WTC11 (cell line): ENCODE results near the gene MSI2. TPM values are rescaled to one million over a fixed set of nuclear protein-coding genes. Genes with fewer than 3 reads are reported as not detected.

ENCODE experiments used
- FOXK1 ChIP-seq: sonication (generic); formaldehyde crosslinking; IDR thresholded peaks from 2 replicates; pipeline ENCODE4 v1.8.0; 2022; ENCODE audit warnings: mild to moderate bottlenecking, moderate library complexity, missing genetic modification reagents
- NR1H2 ChIP-seq: sonication (generic); formaldehyde crosslinking; IDR thresholded peaks from 2 replicates; pipeline ENCODE4 v1.9.0; 2021; ENCODE audit warnings: mild to moderate bottlenecking, moderate library complexity, missing genetic modification reagents
- TCF7 ChIP-seq: sonication (generic); formaldehyde crosslinking; IDR thresholded peaks from 2 replicates; pipeline ENCODE4 v1.8.0; 2022; ENCODE audit warnings: mild to moderate bottlenecking, low read depth, missing genetic modification reagents, moderate library complexity
- ZNF263 ChIP-seq: sonication (generic); formaldehyde crosslinking; IDR thresholded peaks from 2 replicates; pipeline ENCODE4 v1.8.1; 2022; ENCODE audit warnings: low read depth, mild to moderate bottlenecking, moderate library complexity, missing genetic modification reagents
- ZNF671 ChIP-seq: fragments of 250-450 bp; sonication (Bioruptor Pico); IDR thresholded peaks from 2 replicates; pipeline ENCODE4 v1.8.0; 2021; ENCODE audit warnings: mild to moderate bottlenecking
- total RNA-seq: library from RNA; stranded (reverse); gene quantifications from 3 replicates; pipeline ENCODE4 v1.2.3, GENCODE V29; 2021
- TF ChIP-seq, protein P1 (sequence below): fragments of 250-450 bp; sonication (Bioruptor Pico); IDR thresholded peaks from 2 replicates; pipeline ENCODE4 v1.9.0; 2021; ENCODE audit warnings: mild to moderate bottlenecking
- TF ChIP-seq, protein P2 (sequence below): fragments of 200-600 bp; IDR thresholded peaks from 2 replicates; pipeline ENCODE4 v1.8.0; 2022; ENCODE audit warnings: antibody characterized with exemption
- TF ChIP-seq, protein P3 (sequence below): sonication (generic); formaldehyde crosslinking; conservative IDR thresholded peaks from 2 replicates; pipeline ENCODE4 v1.8.1; 2022; ENCODE audit warnings: mild to moderate bottlenecking, missing genetic modification reagents
- TF ChIP-seq, protein P4 (sequence below): fragments of 250-450 bp; sonication (Bioruptor Pico); IDR thresholded peaks from 2 replicates; pipeline ENCODE4 v1.9.0; 2021; ENCODE audit warnings: mild to moderate bottlenecking, borderline replicate concordance
- TF ChIP-seq, protein P5 (sequence below): sonication (generic); formaldehyde crosslinking; IDR thresholded peaks from 2 replicates; pipeline ENCODE4 v1.8.0; 2022; ENCODE audit warnings: missing genetic modification reagents
- TF ChIP-seq, protein P6 (sequence below): sonication (generic); formaldehyde crosslinking; IDR thresholded peaks from 2 replicates; pipeline ENCODE4 v1.8.1; 2022; ENCODE audit warnings: low read depth, mild to moderate bottlenecking, moderate library complexity, missing genetic modification reagents, borderline replicate concordance
- TF ChIP-seq, protein P7 (sequence below): sonication (generic); formaldehyde crosslinking; IDR thresholded peaks from 2 replicates; pipeline ENCODE4 v1.8.1; 2023; ENCODE audit warnings: mild to moderate bottlenecking, missing genetic modification reagents, moderate library complexity

MSI2 gene
- total RNA-seq, 1 experiment from 2014 or later = 82.1 TPM

DNA sequence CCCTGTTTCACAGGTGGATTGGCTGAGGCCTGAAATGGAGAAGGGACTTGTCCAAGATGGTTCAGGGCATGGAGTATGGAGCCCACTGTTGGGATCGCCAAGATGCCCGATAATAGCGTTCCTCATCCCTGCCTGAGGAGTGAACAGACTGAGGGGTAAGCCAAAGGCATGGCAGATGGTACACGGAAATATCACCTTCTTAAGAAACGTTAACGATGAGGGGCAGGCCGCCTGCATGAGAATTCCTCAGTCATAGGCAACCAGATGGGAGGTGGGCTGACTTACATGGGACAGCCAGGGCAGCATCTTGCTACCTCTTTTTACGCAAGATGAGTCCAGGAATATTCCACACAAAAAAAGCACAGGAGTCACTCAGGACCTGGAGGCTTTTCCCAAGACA lies 300.7 kb downstream of the MSI2 start (continued):
- TF ChIP-seq, protein P1, sequence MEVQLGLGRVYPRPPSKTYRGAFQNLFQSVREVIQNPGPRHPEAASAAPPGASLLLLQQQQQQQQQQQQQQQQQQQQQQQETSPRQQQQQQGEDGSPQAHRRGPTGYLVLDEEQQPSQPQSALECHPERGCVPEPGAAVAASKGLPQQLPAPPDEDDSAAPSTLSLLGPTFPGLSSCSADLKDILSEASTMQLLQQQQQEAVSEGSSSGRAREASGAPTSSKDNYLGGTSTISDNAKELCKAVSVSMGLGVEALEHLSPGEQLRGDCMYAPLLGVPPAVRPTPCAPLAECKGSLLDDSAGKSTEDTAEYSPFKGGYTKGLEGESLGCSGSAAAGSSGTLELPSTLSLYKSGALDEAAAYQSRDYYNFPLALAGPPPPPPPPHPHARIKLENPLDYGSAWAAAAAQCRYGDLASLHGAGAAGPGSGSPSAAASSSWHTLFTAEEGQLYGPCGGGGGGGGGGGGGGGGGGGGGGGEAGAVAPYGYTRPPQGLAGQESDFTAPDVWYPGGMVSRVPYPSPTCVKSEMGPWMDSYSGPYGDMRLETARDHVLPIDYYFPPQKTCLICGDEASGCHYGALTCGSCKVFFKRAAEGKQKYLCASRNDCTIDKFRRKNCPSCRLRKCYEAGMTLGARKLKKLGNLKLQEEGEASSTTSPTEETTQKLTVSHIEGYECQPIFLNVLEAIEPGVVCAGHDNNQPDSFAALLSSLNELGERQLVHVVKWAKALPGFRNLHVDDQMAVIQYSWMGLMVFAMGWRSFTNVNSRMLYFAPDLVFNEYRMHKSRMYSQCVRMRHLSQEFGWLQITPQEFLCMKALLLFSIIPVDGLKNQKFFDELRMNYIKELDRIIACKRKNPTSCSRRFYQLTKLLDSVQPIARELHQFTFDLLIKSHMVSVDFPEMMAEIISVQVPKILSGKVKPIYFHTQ = no peak
- TF ChIP-seq, protein P2, sequence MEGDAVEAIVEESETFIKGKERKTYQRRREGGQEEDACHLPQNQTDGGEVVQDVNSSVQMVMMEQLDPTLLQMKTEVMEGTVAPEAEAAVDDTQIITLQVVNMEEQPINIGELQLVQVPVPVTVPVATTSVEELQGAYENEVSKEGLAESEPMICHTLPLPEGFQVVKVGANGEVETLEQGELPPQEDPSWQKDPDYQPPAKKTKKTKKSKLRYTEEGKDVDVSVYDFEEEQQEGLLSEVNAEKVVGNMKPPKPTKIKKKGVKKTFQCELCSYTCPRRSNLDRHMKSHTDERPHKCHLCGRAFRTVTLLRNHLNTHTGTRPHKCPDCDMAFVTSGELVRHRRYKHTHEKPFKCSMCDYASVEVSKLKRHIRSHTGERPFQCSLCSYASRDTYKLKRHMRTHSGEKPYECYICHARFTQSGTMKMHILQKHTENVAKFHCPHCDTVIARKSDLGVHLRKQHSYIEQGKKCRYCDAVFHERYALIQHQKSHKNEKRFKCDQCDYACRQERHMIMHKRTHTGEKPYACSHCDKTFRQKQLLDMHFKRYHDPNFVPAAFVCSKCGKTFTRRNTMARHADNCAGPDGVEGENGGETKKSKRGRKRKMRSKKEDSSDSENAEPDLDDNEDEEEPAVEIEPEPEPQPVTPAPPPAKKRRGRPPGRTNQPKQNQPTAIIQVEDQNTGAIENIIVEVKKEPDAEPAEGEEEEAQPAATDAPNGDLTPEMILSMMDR = no peak
- TF ChIP-seq ZNF671 (CRISPR knock-in tag) (no peak), ZNF263 (CRISPR knock-in tag) (no peak), TCF7 (CRISPR knock-in tag) (no peak), NR1H2 (CRISPR knock-in tag) (no peak), FOXK1 (CRISPR knock-in tag) (no peak)
- TF ChIP-seq, protein P3, sequence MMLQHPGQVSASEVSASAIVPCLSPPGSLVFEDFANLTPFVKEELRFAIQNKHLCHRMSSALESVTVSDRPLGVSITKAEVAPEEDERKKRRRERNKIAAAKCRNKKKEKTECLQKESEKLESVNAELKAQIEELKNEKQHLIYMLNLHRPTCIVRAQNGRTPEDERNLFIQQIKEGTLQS (CRISPR knock-in tag) = no peak
- TF ChIP-seq, protein P4, sequence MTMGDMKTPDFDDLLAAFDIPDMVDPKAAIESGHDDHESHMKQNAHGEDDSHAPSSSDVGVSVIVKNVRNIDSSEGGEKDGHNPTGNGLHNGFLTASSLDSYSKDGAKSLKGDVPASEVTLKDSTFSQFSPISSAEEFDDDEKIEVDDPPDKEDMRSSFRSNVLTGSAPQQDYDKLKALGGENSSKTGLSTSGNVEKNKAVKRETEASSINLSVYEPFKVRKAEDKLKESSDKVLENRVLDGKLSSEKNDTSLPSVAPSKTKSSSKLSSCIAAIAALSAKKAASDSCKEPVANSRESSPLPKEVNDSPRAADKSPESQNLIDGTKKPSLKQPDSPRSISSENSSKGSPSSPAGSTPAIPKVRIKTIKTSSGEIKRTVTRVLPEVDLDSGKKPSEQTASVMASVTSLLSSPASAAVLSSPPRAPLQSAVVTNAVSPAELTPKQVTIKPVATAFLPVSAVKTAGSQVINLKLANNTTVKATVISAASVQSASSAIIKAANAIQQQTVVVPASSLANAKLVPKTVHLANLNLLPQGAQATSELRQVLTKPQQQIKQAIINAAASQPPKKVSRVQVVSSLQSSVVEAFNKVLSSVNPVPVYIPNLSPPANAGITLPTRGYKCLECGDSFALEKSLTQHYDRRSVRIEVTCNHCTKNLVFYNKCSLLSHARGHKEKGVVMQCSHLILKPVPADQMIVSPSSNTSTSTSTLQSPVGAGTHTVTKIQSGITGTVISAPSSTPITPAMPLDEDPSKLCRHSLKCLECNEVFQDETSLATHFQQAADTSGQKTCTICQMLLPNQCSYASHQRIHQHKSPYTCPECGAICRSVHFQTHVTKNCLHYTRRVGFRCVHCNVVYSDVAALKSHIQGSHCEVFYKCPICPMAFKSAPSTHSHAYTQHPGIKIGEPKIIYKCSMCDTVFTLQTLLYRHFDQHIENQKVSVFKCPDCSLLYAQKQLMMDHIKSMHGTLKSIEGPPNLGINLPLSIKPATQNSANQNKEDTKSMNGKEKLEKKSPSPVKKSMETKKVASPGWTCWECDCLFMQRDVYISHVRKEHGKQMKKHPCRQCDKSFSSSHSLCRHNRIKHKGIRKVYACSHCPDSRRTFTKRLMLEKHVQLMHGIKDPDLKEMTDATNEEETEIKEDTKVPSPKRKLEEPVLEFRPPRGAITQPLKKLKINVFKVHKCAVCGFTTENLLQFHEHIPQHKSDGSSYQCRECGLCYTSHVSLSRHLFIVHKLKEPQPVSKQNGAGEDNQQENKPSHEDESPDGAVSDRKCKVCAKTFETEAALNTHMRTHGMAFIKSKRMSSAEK = no peak
- TF ChIP-seq, protein P5, sequence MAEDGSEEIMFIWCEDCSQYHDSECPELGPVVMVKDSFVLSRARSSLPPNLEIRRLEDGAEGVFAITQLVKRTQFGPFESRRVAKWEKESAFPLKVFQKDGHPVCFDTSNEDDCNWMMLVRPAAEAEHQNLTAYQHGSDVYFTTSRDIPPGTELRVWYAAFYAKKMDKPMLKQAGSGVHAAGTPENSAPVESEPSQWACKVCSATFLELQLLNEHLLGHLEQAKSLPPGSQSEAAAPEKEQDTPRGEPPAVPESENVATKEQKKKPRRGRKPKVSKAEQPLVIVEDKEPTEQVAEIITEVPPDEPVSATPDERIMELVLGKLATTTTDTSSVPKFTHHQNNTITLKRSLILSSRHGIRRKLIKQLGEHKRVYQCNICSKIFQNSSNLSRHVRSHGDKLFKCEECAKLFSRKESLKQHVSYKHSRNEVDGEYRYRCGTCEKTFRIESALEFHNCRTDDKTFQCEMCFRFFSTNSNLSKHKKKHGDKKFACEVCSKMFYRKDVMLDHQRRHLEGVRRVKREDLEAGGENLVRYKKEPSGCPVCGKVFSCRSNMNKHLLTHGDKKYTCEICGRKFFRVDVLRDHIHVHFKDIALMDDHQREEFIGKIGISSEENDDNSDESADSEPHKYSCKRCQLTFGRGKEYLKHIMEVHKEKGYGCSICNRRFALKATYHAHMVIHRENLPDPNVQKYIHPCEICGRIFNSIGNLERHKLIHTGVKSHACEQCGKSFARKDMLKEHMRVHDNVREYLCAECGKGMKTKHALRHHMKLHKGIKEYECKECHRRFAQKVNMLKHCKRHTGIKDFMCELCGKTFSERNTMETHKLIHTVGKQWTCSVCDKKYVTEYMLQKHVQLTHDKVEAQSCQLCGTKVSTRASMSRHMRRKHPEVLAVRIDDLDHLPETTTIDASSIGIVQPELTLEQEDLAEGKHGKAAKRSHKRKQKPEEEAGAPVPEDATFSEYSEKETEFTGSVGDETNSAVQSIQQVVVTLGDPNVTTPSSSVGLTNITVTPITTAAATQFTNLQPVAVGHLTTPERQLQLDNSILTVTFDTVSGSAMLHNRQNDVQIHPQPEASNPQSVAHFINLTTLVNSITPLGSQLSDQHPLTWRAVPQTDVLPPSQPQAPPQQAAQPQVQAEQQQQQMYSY (CRISPR knock-in tag) = no peak
- TF ChIP-seq, protein P6, sequence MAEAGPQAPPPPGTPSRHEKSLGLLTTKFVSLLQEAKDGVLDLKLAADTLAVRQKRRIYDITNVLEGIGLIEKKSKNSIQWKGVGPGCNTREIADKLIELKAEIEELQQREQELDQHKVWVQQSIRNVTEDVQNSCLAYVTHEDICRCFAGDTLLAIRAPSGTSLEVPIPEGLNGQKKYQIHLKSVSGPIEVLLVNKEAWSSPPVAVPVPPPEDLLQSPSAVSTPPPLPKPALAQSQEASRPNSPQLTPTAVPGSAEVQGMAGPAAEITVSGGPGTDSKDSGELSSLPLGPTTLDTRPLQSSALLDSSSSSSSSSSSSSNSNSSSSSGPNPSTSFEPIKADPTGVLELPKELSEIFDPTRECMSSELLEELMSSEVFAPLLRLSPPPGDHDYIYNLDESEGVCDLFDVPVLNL = no peak
- TF ChIP-seq, protein P7, sequence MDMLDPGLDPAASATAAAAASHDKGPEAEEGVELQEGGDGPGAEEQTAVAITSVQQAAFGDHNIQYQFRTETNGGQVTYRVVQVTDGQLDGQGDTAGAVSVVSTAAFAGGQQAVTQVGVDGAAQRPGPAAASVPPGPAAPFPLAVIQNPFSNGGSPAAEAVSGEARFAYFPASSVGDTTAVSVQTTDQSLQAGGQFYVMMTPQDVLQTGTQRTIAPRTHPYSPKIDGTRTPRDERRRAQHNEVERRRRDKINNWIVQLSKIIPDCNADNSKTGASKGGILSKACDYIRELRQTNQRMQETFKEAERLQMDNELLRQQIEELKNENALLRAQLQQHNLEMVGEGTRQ = no peak
